ENCODE measurements around the gene CCDC30. TPM values are rescaled to one million over a fixed set of nuclear protein-coding genes. Genes with fewer than 3 reads are reported as not detected.

Gene CCDC30
- total RNA-seq, 4 donors from 2014 or later, result 0.38 to 2.2 (median 1.0) TPM

GRCh38 chr1:42541104-42541503 is 78.0 kb downstream of the CCDC30 start:
- TF ChIP-seq CTCF (IDR thresholded peaks at IDR 0.05) (no peak), POLR2A (IDR thresholded peaks at IDR 0.05) (no peak)
- intact Hi-C loops (cut with DNase I; ENCODE audit: low total_unique reads), result no loop called here
- no peak for DNase-seq (ENCODE audit: low spot score in 2 of 2)
- H3K4me3 ChIP-seq (ENCODE audit: low read depth, poor library complexity, severe bottlenecking), result no peak overlapping the region
- 79 to 80% methylated on average over 1 of the region's 1 CpG for WGBS, 2 donors

- intact Hi-C loops (cut with DNase I; ENCODE audit: low total_unique reads), result no loop called here
- 87 to 91% methylated on average over 3 of the region's 3 CpGs for WGBS, 2 donors
- no peak overlapping the region for H3K4me3 ChIP-seq (ENCODE audit: low read depth, poor library complexity, severe bottlenecking)
- no peak for DNase-seq (ENCODE audit: low spot score in 2 of 2)
- TF ChIP-seq POLR2A (IDR thresholded peaks at IDR 0.05), result no peak
- no peak for TF ChIP-seq CTCF (IDR thresholded peaks at IDR 0.05)
These were observed 88.1 kb downstream of the CCDC30 start for GRCh38 chr1:42551180-42551579.

GRCh38 chr1:42551590-42551989 is 88.5 kb downstream of the CCDC30 start:
- intact Hi-C loops (cut with DNase I; ENCODE audit: low total_unique reads), result no loop called here
- 86 to 87% methylated on average over 3 of the region's 3 CpGs for WGBS, 2 donors
- no peak for TF ChIP-seq CTCF (IDR thresholded peaks at IDR 0.05)
- no peak for TF ChIP-seq POLR2A (IDR thresholded peaks at IDR 0.05)

GRCh38 chr1:42552636-42553035 is 89.5 kb downstream of the CCDC30 start:
- intact Hi-C loops (cut with DNase I; ENCODE audit: low total_unique reads), result no loop called here
- H3K4me3 ChIP-seq (ENCODE audit: low read depth, poor library complexity, severe bottlenecking), result no peak overlapping the region
- TF ChIP-seq CTCF (IDR thresholded peaks at IDR 0.05) (no peak), POLR2A (IDR thresholded peaks at IDR 0.05) (no peak)
- 72 to 80% methylated on average over 4 of the region's 4 CpGs for WGBS, 2 donors
- no peak for DNase-seq (ENCODE audit: low spot score in 2 of 2)

More at GRCh38 chr1:42551590-42551989, 88.5 kb downstream of the CCDC30 start:
- no peak for DNase-seq (ENCODE audit: low spot score in 2 of 2)
- H3K4me3 ChIP-seq (ENCODE audit: low read depth, poor library complexity, severe bottlenecking), result no peak overlapping the region

GRCh38 chr1:42557230-42557851 is 94.3 kb downstream of the CCDC30 start:
- no peak overlapping the region for H3K4me3 ChIP-seq (ENCODE audit: low read depth, poor library complexity, severe bottlenecking)
- 98% methylated on average over 1 of the region's 1 CpG for WGBS, 2 donors
- TF ChIP-seq CTCF (IDR thresholded peaks at IDR 0.05), result no peak
- TF ChIP-seq POLR2A (IDR thresholded peaks at IDR 0.05), result no peak
- DNase-seq (ENCODE audit: low spot score in 2 of 2), result no peak
- intact Hi-C loops (cut with DNase I; ENCODE audit: low total_unique reads), result no loop called here

GRCh38 chr1:42567038-42567437 is 104.0 kb downstream of the CCDC30 start:
- intact Hi-C loops (cut with DNase I; ENCODE audit: low total_unique reads), result no loop called here
- H3K4me3 ChIP-seq (ENCODE audit: low read depth, poor library complexity, severe bottlenecking), result no peak overlapping the region
- no peak for DNase-seq (ENCODE audit: low spot score in 2 of 2)
- TF ChIP-seq POLR2A (IDR thresholded peaks at IDR 0.05) (no peak), CTCF (IDR thresholded peaks at IDR 0.05) (no peak)
